ENCODE results near the gene RBM38.

Gene RBM38

GRCh38 chr20:57398901-57399535 lies 7.8 kb downstream of the RBM38 start:
- Histone ChIP-seq H3K79me2 (ENCODE audit: insufficient read depth, low read length) (peaks cover 77% of the 10 kb centered on the region), H4K20me1 (ENCODE audit: low read depth, low read length) (peaks cover 4% of the 10 kb centered on the region; the same call in 1 of the 2 replicates)

GRCh38 chr20:57399587-57400155 lies 8.5 kb downstream of the RBM38 start:
- H2AFZ ChIP-seq (ENCODE audit: low read depth, low read length, severe bottlenecking) = no peak overlapping the region
- H3K79me2 ChIP-seq (ENCODE audit: insufficient read depth, low read length) = peaks cover 77% of the 10 kb centered on the region
- H3K9me3 ChIP-seq (ENCODE audit: insufficient read depth, low read length) = no peaks in the 10 kb centered on the region
- peak overlapping the region; percentile 41 for H3K4me3 ChIP-seq (ENCODE audit: insufficient read depth, low read length, poor library complexity, severe bottlenecking)
- H3K9ac ChIP-seq (ENCODE audit: low read length) = peak overlapping the region; percentile 77
- H4K20me1 ChIP-seq (ENCODE audit: low read depth, low read length) = peaks cover 10% of the 10 kb centered on the region; the same call in 1 of the 2 replicates
- H3K9me2 ChIP-seq (replicated peaks; ENCODE audit: insufficient read depth, low read length) = no peaks in the 10 kb centered on the region
- H3K4me2 ChIP-seq (ENCODE audit: low read depth, low read length, poor library complexity, severe bottlenecking) = peak overlapping the region; percentile 86
- TF ChIP-seq EZH2phosphoT487 (conservative IDR thresholded peaks at IDR 0.05; ENCODE audit: low read length) (no peak), CTCF (IDR thresholded peaks at IDR 0.05; ENCODE audit: insufficient read depth, low read length, poor library complexity, severe bottlenecking) (no peak)
- H3F3A ChIP-seq (ENCODE audit: insufficient read depth) = peaks cover 23% of the 10 kb centered on the region
- H3K27ac ChIP-seq (ENCODE audit: low read depth, low read length) = peak overlapping the region; percentile 97
- peaks cover 13% of the 10 kb centered on the region; the same call in 1 of the 2 replicates for H3K36me3 ChIP-seq (ENCODE audit: low read length)
- no peaks in the 10 kb centered on the region for H3K27me3 ChIP-seq (ENCODE audit: low read length)

More at GRCh38 chr20:57398901-57399535, 7.8 kb downstream of the RBM38 start:
- H3K27me3 ChIP-seq (ENCODE audit: low read length) = no peaks in the 10 kb centered on the region
- no peaks in the 10 kb centered on the region for H3K9me3 ChIP-seq (ENCODE audit: insufficient read depth, low read length)
- H3K9me2 ChIP-seq (replicated peaks; ENCODE audit: insufficient read depth, low read length) = no peaks in the 10 kb centered on the region
- TF ChIP-seq EZH2phosphoT487 (conservative IDR thresholded peaks at IDR 0.05; ENCODE audit: low read length) = no peak
- TF ChIP-seq CTCF (IDR thresholded peaks at IDR 0.05; ENCODE audit: insufficient read depth, low read length, poor library complexity, severe bottlenecking) = no peak
- peaks cover 12% of the 10 kb centered on the region; the same call in 1 of the 2 replicates for H3K36me3 ChIP-seq (ENCODE audit: low read length)
- peak overlapping the region; percentile 41 for H3K4me3 ChIP-seq (ENCODE audit: insufficient read depth, low read length, poor library complexity, severe bottlenecking)
- H3K27ac ChIP-seq (ENCODE audit: low read depth, low read length) = peak overlapping the region; percentile 97
- peak overlapping the region; percentile 86 for H3K4me2 ChIP-seq (ENCODE audit: low read depth, low read length, poor library complexity, severe bottlenecking)
- peaks cover 23% of the 10 kb centered on the region for H3F3A ChIP-seq (ENCODE audit: insufficient read depth)
- H3K9ac ChIP-seq (ENCODE audit: low read length) = peak overlapping the region; percentile 77
- H2AFZ ChIP-seq (ENCODE audit: low read depth, low read length, severe bottlenecking) = no peak overlapping the region

DNA sequence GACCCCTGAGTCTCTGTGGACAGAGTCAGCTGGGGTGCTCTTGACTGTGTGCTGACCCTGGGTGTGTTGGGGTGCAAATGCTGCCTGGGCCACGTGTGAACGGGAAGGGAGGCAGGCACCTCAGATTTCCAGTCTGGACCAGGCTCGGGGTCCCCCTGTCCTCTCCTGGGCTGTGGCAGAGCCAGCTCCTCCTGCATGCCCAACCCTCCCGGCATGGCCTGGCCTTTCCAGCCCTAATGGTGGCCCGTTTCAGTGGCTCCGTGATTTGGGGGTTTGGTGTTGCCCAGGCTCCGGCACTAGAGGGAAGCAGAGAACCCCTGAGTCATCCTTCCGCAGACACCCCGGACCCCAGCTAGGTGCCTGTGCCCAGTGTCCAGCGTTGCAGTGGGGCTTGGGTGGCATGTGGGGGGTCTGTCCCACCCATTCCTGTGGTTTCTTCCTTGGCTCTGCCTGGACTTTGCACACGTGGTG lies 9.1 kb downstream of the RBM38 start:
- no peak overlapping the region for H2AFZ ChIP-seq (ENCODE audit: low read depth, low read length, severe bottlenecking)
- peak overlapping the region; percentile 86 for H3K4me2 ChIP-seq (ENCODE audit: low read depth, low read length, poor library complexity, severe bottlenecking)
- no peaks in the 10 kb centered on the region for H3K9me3 ChIP-seq (ENCODE audit: insufficient read depth, low read length)
- peak overlapping the region; percentile 77 for H3K9ac ChIP-seq (ENCODE audit: low read length)
- TF ChIP-seq CTCF (IDR thresholded peaks at IDR 0.05; ENCODE audit: insufficient read depth, low read length, poor library complexity, severe bottlenecking) (peak; percentile 17), EZH2phosphoT487 (conservative IDR thresholded peaks at IDR 0.05; ENCODE audit: low read length) (no peak)
- H3F3A ChIP-seq (ENCODE audit: insufficient read depth) = peaks cover 23% of the 10 kb centered on the region
- H4K20me1 ChIP-seq (ENCODE audit: low read depth, low read length) = peaks cover 13% of the 10 kb centered on the region; the same call in 1 of the 2 replicates
- H3K9me2 ChIP-seq (replicated peaks; ENCODE audit: insufficient read depth, low read length) = no peaks in the 10 kb centered on the region
- no peaks in the 10 kb centered on the region for H3K27me3 ChIP-seq (ENCODE audit: low read length)
- H3K4me3 ChIP-seq (ENCODE audit: insufficient read depth, low read length, poor library complexity, severe bottlenecking) = no peak overlapping the region
- peaks cover 72% of the 10 kb centered on the region for H3K79me2 ChIP-seq (ENCODE audit: insufficient read depth, low read length)
- peak overlapping the region; percentile 97 for H3K27ac ChIP-seq (ENCODE audit: low read depth, low read length)
- H3K36me3 ChIP-seq (ENCODE audit: low read length) = peaks cover 16% of the 10 kb centered on the region; the same call in 1 of the 2 replicates
